SK-N-SH treated with all-trans-retinoic acid at 6 μM for 48 hours (cell line): ENCODE results near the gene RBM46.
"Not testable (repeated sequence)": the region's sequence is repeated elsewhere in the genome, so short reads cannot be mapped to it uniquely, and the experiment has no call there.

Experiments used
- ATAC-seq: fragments of 200-7000 bp; cut with Tn5 transposase; 3 replicates; pipeline ENCODE4 v1.9.1; 2020; ENCODE audit warnings: mild to moderate bottlenecking, moderate library complexity
- BACH2 ChIP-seq: fragments of 250-450 bp; sonication (Bioruptor Pico); IDR thresholded peaks from 2 replicates; pipeline ENCODE4 v1.9.0; 2021; ENCODE audit warnings: mild to moderate bottlenecking, borderline replicate concordance
- CREB5 ChIP-seq: fragments of 250-450 bp; sonication (Bioruptor Pico); IDR thresholded peaks from 2 replicates; pipeline ENCODE4 v1.5.1; 2020; ENCODE audit warnings: low read depth, mild to moderate bottlenecking, moderate library complexity
- CSDC2 ChIP-seq: fragments of 250-450 bp; sonication (Bioruptor Pico); IDR thresholded peaks from 2 replicates; pipeline ENCODE4 v1.5.0; 2020; ENCODE audit warnings: mild to moderate bottlenecking, moderate library complexity
- CSRNP3 ChIP-seq: fragments of 250-450 bp; sonication (Bioruptor Pico); IDR thresholded peaks from 2 replicates; pipeline ENCODE4 v1.5.1; 2021; ENCODE audit warnings: mild to moderate bottlenecking, moderate library complexity
- ESRRG ChIP-seq: fragments of 250-450 bp; sonication (Bioruptor Pico); IDR thresholded peaks from 2 replicates; pipeline ENCODE4 v1.6.1; 2021; ENCODE audit warnings: mild to moderate bottlenecking
- GLIS3 ChIP-seq: fragments of 250-450 bp; sonication (Bioruptor Pico); IDR thresholded peaks from 2 replicates; pipeline ENCODE4 v1.5.0; 2020; ENCODE audit warnings: mild to moderate bottlenecking, moderate library complexity
- ISL1 ChIP-seq: fragments of 250-450 bp; sonication (Bioruptor Pico); IDR thresholded peaks from 2 replicates; pipeline ENCODE4 v2.1.2; 2022; ENCODE audit warnings: mild to moderate bottlenecking, moderate library complexity
- OSR1 ChIP-seq: fragments of 250-450 bp; sonication (Bioruptor Pico); IDR thresholded peaks from 2 replicates; pipeline ENCODE4 v1.8.0; 2022; ENCODE audit warnings: moderate library complexity, mild to moderate bottlenecking, inconsistent platforms
- PATZ1 ChIP-seq: fragments of 250-450 bp; sonication (Bioruptor Pico); IDR thresholded peaks from 2 replicates; pipeline ENCODE4 v1.8.0; 2020; ENCODE audit warnings: mild to moderate bottlenecking, moderate library complexity, borderline replicate concordance
- POU6F1 ChIP-seq: fragments of 250-450 bp; sonication (Bioruptor Pico); IDR thresholded peaks from 2 replicates; pipeline ENCODE4 v1.8.0; 2021; ENCODE audit warnings: low read depth, mild to moderate bottlenecking, moderate library complexity, borderline replicate concordance
- PPARA ChIP-seq: fragments of 250-450 bp; sonication (Bioruptor Pico); IDR thresholded peaks from 2 replicates; pipeline ENCODE4 v1.5.0; 2020; ENCODE audit warnings: mild to moderate bottlenecking, borderline replicate concordance
- RARB ChIP-seq: fragments of 250-450 bp; sonication (Bioruptor Pico); IDR thresholded peaks from 2 replicates; pipeline ENCODE4 v1.8.0; 2021; ENCODE audit warnings: mild to moderate bottlenecking, moderate library complexity
- SNAI2 ChIP-seq: fragments of 250-450 bp; sonication (Bioruptor Pico); IDR thresholded peaks from 2 replicates; pipeline ENCODE4 v1.5.0; 2020; ENCODE audit warnings: mild to moderate bottlenecking, moderate library complexity
- TCF4 ChIP-seq: fragments of 250-450 bp; sonication (Bioruptor Pico); IDR thresholded peaks from 2 replicates; pipeline ENCODE4 v1.8.0; 2021; ENCODE audit warnings: mild to moderate bottlenecking, moderate library complexity, borderline replicate concordance
- TOX ChIP-seq: fragments of 250-450 bp; sonication (Bioruptor Pico); IDR thresholded peaks from 2 replicates; pipeline ENCODE4 v1.8.0; 2021; ENCODE audit warnings: mild to moderate bottlenecking, moderate library complexity, borderline replicate concordance
- TSHZ2 ChIP-seq: fragments of 250-450 bp; sonication (Bioruptor Pico); IDR thresholded peaks from 2 replicates; pipeline ENCODE4 v1.5.0; 2020; ENCODE audit warnings: mild to moderate bottlenecking, moderate library complexity
- ZFP3 ChIP-seq: fragments of 250-450 bp; sonication (Bioruptor Pico); IDR thresholded peaks from 2 replicates; pipeline ENCODE4 v1.5.0; 2020; ENCODE audit warnings: mild to moderate bottlenecking, moderate library complexity
- ZNF565 ChIP-seq: fragments of 450-650 bp; formaldehyde crosslinking; conservative IDR thresholded peaks from 2 replicates; pipeline ENCODE4 v1.5.0; 2020; ENCODE audit warnings: low read depth, mild to moderate bottlenecking, moderate library complexity
- ZNF70 ChIP-seq: fragments of 450-650 bp; formaldehyde crosslinking; IDR thresholded peaks from 2 replicates; pipeline ENCODE4 v1.5.0; 2020; ENCODE audit warnings: mild to moderate bottlenecking, moderate library complexity
- ZNF8 ChIP-seq: fragments of 450-650 bp; formaldehyde crosslinking; IDR thresholded peaks from 2 replicates; pipeline ENCODE4 v1.5.0; 2020; ENCODE audit warnings: mild to moderate bottlenecking, moderate library complexity

Gene RBM46

GRCh38 chr4:154868414-154869194 is 87.5 kb downstream of the RBM46 start:
- ATAC-seq, result no peak
- TF ChIP-seq SNAI2 (CRISPR knock-in tag), result no peak
- TF ChIP-seq TOX (CRISPR knock-in tag), result no peak
- no peak for TF ChIP-seq OSR1 (CRISPR knock-in tag)
- TF ChIP-seq CSDC2, result no peak
- TF ChIP-seq ZNF565 (CRISPR knock-in tag), result no peak
- no peak for TF ChIP-seq ZNF8 (CRISPR knock-in tag)
- no peak for TF ChIP-seq TSHZ2
- TF ChIP-seq TCF4 (CRISPR knock-in tag), result no peak
- TF ChIP-seq ISL1 (CRISPR knock-in tag), result no peak
- TF ChIP-seq ZFP3 (CRISPR knock-in tag), result no peak

GRCh38 chr4:154869301-154869700 is 88.2 kb downstream of the RBM46 start:
- ATAC-seq, result no peak
- TF ChIP-seq CSRNP3 (CRISPR knock-in tag) (no peak), PPARA (CRISPR knock-in tag) (no peak), ESRRG (no peak), ISL1 (CRISPR knock-in tag) (no peak), POU6F1 (CRISPR knock-in tag) (no peak), OSR1 (CRISPR knock-in tag) (no peak), RARB (CRISPR knock-in tag) (no peak), CREB5 (CRISPR knock-in tag) (no peak), BACH2 (CRISPR knock-in tag) (no peak), CSDC2 (no peak), ZNF70 (no peak), PATZ1 (CRISPR knock-in tag) (no peak), GLIS3 (no peak), ZNF565 (CRISPR knock-in tag) (no peak), SNAI2 (CRISPR knock-in tag) (no peak)

- TF ChIP-seq ZNF70 (no peak), CREB5 (CRISPR knock-in tag) (no peak), PATZ1 (CRISPR knock-in tag) (no peak), POU6F1 (CRISPR knock-in tag) (no peak)
- ATAC-seq, result no peak
These were observed 91.1 kb downstream of the RBM46 start for GRCh38 chr4:154872198-154872597.

GRCh38 chr4:154874049-154874448 is 93.0 kb downstream of the RBM46 start:
- not testable (repeated sequence) for ATAC-seq
